Activated CD8-positive, alpha-beta memory T cell treated with anti-CD3 and anti-CD28 coated beads, Interleukin-2, amount 50 U/mL, for 1 hour (primary cell): ENCODE data around the gene DNMT3A.

ENCODE experiments used
- DNase-seq: peaks from one replicate; pipeline ENCODE4 v3.0.0-alpha.2; 2020; ENCODE audit errors: extremely low read depth

DNMT3A gene

DNA sequence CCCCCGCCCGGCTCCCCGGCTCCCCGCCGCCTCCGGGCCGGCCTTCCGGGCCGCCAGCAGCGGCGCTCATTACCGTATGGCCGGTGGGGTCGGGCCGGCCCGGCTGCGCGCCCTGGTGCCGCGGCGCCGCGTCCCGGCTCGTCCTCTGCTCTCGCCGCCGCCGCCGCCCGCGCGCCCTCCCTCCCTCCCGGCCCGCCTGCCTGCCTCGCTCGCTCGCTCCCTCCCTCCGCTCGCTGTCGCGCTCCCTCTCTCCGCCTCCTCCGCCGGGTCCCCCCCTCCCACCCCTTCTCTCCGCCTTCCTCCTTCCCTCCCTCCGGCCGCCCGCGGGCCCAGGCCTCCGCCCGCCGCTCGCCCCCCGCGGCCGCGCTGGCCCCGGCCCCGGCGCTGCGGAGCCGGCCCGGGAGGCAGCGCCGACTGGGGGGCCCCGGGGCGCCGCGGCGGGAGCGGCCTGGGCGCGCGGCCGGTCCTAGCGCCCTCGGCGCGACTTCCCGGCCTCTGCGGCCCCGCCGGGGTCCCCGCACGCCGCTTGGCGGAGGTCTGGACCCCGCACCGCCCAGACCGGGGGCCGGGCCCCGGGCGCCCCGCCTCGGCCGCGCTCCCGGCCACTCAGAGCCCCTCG is at the start of gene DNMT3A:
TSS of gene DNMT3A (minus strand) at position 173 of the 619 bp plus-strand sequence. CDS start 27,941 bp downstream, outside the sequence.
- no peak for DNase-seq

DNA sequence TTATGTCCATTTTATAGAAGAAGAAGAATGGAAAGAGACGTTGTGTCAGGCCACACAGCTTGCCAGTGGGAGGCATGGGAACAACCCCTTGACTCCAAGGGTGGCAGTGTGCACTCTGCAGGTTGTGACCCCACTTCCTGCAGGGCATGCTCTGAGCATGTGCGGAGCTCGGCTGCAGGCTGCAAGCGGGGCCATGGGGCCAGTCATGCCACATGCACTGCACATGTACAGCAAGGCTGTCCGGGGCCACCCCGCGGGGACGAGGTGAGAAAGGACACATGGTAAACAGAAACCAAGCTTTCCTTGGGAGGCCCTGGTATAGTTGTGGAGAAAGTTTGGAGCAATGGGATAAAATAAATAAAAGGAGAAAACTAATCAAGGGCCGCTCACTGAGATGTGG is 47.4 kb upstream of the DNMT3A start:
- DNase-seq, result no peak

DNA sequence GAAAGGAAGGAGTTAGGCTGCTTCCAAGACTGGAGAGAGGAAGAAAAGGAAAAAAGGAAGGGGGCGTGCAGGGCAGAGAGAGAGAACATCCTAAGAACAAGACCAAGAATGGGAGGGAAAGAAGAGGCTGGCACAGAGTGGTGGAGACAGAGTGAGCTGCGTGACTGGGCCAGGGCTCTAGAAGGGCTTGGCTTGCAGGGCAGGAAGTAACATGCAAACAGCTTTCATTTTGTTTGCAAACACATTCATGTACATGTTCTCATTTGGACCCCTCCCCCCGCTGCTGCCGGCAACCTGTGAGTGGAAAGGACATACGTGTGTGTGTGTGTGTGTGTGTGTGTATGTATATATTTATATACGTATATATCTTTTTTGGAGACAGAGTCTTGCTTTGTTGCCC is 46.8 kb upstream of the DNMT3A start:
- no peak for DNase-seq

DNA sequence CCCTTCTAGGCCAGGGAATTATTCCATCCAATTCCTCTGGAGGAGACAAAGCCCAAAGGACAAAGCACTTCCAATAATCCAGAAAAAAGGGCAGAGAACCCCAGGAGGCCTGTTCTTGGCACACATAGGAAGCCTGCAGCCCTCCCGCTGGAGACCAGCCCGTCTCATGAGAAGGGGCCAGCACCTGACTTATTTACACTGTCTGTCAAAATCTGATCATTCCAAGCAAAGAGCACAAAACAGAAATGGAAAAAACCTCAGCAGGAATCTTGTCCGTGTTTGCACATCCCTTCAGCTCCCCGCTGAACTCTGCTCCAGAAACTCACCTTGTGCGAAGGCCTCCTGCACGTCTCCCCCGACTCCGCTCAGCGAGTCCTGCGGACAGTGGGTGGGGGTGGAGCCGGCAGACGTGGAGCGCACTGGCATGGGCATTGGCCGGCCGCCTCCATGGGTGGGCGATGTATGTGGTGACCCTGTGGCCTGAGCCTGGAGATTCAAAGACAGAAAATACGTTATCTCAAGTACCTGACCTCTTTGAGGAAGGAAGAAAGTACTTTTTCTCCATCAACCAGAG is 46.2 kb upstream of the DNMT3A start:
- no peak for DNase-seq

DNA sequence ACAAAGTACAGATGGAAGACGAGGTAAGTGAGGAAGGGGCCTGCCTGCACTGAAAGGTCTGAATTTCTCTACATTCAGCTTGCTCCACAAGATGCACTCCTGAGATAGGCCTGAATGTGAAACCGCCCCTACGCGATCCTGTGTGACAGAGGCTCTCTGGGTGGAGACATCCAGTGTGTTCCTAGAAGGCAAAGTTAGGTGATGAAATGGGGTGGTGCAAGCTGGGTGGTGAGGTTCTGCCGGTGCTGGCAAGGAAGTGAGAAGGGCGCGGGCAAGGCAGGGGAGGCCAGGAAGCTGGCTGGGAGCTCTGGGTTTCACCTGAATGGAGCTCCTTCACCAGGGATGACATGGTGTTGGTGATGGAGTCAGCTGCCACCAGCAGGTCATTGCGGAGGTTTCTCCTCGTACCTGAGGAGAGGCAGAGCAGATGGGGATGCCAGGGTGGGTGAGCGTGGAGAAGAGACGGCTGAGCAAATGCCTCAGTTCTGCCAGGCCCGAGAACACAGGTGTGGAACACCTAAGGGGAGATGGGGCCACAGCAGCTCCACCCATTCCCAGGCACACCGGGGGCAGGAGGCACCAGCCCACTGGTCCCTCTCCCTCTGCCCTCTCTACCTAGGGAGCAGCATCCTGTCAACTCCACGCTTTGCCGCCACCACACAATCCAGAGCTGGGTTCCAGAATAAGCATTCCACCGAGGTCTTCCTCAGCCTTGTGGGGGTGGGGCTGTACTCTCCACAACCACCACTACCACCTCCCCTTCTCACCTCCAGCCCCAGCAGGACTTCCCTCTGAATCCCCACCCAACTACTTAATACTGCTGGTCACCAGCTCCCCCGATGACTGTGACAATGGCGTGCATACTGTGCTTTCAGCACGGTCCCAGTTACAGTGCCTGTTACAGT is 45.5 kb upstream of the DNMT3A start:
- DNase-seq, result no peak

DNA sequence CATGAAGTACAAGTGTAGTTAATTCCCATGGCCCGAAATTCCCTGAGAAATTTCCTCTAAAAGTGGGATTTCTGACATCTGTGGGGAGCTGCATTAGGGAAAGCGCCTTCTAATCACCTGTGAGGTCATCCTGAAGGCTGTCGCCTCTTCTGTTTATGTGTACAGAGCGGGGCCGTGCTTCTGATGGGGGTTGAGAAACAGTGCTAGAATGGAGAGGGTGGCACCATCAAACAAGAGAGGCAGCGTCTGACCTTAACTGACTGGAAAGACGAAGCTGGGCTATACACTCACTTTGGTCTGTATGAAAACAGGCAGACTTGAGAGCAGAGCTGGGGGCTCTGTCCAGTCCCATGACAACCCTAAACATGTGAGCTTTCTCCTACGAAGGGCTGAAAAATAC is 44.2 kb upstream of the DNMT3A start:
- DNase-seq, result no peak

DNA sequence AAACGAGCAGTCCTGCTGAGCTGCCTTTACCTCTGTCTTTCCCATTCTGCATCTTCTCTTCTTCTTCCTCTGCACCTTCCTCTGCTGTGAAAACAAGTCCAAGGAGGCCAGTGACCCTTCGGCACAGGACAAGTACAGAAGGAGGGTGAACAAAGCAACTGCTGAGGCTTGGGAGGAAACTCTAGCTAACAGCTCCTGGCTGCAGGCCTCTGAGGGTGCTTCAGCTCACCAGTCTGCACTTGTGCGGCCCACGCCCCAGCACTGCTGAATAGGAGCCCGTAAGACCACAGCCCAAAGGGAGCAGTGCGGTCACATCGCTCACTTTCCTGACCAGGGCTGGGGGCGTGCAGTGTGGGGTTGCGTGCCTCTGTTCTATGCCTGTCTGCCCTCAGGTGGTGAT is 42.1 kb upstream of the DNMT3A start:
- DNase-seq, result no peak

DNA sequence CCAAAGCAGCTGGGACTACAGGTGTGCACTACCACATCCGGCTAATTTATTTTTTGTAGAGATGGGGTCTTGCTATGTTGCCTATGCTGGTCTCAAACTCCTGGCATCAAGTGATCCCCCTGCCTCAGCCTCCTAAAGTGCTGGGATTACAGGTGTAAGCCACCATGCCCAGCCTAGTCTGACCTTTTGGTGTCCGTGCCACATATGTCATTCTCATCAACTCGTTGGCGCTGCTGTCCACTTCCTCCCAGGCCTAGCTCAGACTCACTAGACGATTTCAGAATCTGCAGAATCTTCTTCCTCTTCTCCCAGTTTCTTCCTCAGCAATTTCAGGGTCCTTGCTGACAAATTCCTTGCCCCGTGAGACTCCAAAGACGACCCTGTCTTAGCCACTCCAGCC is 39.8 kb upstream of the DNMT3A start:
- DNase-seq, result no peak

DNA sequence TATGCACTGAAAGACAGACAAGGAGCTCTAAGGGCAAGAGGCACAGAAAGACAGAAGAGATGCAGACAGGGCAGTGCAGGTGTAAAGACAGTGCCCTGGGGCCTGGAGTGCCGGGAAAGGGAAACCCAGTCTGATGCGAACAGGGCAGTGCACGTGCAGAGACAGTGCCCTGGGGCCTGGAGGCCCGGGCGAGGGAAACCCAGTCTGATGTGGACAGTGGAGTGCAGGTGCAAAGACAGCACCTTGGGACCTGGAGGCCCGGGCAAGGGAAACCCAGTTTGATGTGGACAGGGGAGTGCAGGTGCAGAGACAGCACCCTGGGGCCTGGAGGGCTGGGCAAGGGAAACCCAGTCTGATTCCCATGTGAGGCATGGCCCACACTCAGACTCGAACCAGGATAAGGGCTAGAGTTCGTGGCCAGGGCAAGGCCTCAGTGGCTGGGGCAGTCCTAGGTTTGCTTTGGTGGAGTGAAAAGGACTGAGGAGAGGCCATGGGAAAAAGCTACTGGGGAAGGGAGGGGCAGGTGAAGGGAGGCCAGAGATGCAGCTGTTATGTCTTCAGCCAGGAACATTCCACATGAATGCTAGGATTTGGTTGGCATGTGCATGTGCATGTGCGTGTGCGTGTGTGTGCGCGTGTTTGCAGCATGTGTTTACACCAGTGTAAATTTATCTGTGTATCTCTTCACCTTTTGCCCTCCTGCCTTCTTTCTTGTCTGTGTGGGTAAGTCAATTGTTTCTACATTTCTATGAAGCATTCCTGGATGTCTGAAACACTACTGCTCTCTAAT is 39.1 kb upstream of the DNMT3A start:
- no peak for DNase-seq

DNA sequence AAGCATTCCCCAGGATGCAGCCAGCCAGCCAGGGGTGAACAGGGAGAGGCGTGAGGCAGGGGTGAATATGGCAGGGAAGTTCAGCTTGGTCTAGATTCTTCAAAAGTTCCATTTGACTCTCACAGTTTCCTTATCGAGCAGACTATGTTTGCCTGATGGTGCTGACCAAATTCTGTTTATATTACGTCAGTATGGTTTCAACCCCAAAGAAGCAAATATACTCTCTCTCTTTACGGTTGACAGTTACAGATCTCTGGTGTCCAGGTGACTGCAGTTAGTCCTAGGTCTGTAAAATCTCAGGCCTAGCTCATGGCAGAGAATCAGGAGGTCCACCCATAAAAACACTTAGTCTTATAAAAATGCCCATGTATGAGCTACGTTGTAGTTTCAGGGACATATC is 38.3 kb upstream of the DNMT3A start:
- DNase-seq, result no peak

DNA sequence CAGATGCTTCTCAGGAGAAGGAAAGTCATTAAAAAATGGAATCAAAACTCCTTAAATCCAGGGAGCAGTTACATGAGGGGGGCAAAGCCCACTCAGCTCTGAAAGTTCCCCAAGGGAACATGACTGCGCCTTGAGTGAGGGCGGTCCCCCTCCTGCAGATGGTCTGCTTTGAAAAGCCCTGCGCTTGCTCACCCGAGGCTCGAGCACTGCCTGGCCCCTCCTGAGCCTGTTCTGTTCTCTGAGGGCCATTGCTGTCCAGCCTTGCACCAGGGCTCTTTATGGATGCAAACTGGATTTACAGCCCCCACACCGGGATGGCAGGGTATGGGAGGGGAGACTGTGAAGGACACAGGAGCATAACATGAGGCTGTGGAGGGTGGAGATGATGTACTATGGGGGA is 37.8 kb upstream of the DNMT3A start:
- no peak for DNase-seq

DNA sequence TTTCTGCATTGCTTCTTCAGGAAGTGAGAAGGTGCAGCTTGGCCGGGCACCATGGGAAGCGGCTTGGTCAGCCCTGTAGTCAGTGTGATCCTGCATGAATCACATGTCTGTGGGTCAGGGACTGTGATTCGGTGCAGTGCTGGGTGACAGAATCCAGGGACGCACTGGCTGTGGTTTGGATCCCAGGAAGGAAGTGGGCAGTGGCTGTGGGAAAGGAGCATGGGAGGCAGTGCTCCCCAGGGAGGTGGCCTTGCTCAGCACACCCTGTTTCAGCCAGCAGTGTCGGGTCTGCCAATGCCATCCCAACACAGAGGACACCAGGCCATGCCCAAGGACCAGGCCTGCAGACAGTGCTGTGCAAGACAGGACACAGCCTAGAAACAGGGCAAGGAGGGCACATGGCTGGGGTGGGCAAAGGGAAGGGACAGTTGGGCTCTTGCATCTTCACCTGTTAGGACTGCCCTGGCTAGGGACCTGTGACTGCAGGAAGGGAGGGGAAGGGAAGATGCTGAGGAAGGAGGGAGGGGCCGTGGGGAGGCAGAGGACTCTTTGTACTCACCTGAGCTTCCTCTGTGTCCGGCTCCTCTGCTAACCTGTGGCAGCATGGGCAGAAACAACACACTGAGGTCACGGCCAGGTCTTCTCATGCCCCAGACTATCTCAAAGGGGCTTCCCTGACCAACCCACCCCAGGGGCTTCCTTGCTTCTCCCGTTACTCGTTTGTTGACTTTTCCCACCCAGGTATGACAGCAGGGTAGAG is 37.2 kb upstream of the DNMT3A start:
- DNase-seq, result no peak

DNA sequence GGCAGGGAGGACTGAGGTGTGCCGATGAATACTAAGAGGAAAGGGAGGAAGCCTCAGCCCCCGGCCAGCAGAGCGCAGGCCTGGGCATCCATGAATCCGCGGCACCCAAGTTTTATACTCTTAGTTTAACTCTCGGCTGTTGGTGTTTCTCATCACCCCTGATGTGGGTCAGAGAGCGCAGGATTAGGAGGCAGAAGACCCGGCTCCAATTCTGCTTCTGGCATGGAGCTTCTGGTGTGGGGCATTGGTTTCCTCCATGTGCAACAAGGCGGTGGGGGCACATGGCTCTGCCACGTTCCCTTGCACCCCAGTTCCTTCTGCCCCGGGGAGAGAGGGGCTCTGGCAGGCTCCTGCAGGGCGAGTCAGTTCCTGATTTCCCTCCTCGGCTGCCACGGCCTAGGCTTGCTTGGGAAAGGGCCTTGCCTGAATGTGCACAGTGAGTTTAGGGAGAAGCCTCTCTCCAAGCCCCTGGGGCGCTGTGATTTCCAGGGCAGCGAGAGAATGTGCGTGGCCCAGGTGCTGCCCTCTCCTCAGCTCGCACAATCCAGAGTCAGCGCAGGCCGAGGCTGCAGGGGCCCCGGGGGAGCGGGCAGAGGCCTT is 36.2 kb upstream of the DNMT3A start:
- no peak for DNase-seq

DNA sequence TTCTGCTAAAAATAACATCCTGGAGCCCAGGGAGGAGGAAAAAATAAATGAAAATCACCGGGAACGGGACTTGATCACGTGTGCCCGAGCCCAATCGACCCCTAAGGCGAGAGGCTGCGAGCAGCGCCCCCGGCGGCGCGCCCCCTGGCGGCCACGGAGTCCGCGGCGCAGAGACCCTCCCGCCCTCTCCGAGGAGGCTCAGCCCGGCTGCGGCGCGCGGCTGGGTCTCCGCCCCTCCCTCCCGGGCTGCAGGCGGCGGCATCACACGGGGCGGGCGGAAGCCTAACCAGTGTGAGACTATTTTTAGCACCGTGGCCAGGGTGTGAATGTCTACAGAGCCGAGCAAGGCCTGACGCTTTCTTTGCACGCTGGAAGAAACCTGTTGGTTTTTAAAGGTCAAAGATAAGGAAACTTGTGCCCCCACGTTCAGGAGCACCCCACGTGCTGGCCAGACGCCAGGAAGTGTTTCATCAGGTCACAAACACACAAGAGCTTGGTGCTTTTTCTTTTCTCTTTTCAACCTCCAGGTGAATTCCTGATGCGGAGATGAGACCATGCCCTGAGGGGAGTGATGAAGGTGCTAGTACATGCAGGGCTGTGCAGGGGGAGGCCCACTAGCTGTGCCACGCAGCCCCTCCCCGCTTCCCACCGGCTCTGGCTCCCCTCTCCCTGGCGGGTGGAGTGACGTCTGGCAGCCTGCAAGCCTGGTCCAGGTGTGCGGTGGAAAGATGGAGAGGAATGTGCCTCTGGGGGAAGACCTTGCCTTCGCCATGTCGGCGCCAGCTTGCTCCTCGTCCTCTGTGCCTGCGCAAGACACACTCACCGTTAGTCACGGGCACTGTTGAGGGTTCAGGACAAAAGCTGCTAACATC is 35.3 kb upstream of the DNMT3A start:
- peak; percentile 83 for DNase-seq

DNA sequence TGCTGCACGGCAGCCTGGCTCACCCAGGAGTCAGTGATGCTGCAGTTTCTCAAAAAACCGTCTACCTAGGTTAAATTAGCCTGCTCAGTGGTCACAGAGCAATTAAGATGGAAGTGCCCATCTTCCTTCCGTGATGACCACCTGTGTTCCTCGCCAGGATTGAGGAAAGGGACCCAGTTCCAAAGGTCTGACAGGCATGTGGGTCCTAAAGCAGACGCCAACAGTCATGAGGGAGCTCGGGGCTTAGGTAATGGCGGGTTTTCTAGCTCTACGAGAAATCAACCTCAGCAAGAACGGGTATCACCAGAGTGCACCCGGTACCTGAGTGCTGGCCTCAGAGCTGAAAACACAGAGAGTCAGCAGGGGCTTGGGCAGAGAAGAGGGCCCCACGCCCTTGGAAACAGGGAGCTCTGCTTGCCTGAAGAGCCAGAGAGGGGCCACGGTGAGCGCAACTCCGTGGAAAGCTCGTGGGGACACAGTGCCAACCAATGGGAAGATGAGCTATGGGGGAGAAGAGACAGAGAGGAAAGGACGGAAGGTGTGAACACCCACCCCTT is 34.3 kb upstream of the DNMT3A start:
- DNase-seq, result no peak

DNA sequence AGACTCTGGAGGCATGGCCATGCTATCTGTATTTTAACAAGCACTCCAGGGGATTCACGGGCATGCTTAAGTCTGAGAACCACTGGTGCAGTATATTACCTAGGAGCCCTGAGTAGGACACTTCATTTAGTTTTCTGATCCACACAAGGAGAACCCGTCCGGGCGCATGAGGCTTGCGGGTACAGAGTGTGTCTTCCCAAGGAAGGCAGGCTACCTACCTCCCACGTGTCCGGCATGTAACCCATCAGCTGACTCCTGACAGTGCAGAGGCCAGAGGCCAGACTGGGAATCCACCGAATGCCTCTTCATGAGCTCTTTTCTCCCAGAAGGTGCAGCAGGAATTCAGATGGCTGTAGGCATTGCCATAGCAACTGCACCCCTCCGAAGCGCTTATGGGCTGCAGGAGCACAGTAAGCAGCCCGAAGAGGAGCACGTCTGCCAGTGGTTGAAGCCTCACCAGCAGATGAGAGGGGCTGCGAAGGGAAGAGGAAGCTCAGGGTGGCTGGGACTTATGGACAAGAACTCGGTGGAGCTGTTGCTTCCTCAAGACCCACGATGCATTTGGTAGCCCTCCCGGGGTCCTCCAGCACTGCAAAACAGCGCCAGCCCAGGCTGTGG is 33.8 kb upstream of the DNMT3A start:
- DNase-seq, result no peak

DNA sequence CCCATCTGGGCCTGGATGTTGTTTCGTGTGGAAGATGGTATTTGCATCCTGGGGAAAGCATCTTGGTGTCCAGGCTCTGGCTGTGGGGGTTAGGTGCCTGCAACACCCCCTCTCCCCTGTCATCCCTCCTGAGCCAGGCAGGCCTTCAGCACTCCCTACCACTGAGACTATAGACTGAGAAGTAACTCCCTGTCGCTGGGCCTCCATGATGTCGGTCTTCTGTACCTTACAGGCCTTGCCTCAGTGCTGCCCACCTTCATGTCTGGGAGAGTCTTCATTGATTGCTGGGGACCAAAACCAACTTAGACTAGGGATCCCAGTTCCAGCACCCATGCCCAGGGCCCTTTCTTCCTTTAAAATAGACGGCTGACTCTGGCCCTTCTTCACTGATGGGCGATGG is 33.1 kb upstream of the DNMT3A start:
- no peak for DNase-seq

DNA sequence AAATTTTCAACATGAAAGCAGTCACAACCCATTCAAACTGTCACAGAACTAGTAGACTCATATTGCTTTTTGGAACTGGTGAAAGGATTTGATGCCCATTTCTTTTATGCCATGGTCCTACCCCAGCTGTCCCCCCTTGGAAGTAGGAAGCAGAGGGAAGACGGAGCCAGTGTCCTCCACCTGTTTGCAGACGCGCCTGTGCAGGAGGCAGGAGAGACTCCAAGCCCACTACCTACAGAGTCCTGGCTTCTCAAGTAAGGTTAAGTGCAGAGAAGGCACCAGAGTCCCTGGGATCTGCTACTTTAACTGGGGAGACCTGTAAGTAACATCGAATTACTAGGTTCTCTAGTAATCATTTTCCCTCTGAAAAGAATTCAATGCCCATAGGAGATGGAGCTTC is 32.7 kb upstream of the DNMT3A start:
- DNase-seq, result no peak

DNA sequence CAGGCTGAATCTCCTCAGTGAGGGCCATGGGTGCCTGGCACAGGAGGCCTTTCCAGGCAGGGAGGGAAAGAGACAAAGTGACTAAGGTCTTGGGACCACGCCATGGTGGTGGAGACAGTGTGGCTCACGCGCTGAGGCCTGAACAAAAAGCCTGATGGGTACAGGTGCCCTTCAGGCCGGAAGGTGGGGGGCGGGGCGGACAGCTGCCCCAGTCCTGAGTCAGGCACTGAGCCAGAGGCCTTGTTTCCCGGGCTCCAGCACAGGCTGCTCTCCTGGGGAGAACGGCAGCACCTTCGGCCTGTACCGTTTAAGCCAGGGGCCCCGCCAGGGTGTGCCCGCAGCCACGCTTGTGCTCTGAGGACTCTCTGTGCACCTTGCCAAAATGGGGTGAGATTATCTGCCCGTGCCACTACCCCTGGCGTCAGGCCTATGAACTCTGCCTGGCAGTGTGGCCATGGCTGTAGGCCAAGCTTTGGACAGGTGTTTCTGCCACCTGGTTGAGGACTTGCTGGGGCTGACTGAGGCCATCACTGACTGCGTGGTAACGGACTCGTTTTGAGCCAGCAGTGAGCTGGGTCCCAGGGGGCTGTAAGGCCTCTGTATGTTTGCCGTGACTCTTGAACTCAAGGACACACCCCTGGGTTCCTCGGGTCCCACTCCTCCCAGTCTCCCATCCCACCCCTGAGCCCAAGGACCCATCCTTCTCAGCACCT is 31.7 kb upstream of the DNMT3A start:
- DNase-seq, result no peak
